Measurements from ENCODE around the gene SELENOI. TPM values are rescaled to one million over a fixed set of nuclear protein-coding genes. Genes with fewer than 3 reads are reported as not detected.
A peak's percentile ranks its signal among the peaks of the same experiment; 100 is the strongest.

The SELENOI gene
- total RNA-seq, 1 donor from 2014 or later: 51.9 TPM

GRCh38 chr2:26337298-26337697, 8.6 kb upstream of the SELENOI start:
- H3K4me3 Mint-ChIP-seq (ENCODE audit: unreplicated experiment): no peak overlapping the region
- Histone ChIP-seq H3K36me3 (ENCODE audit: insufficient read depth, low read length) (no peaks in the 10 kb centered on the region), H3K9me3 (ENCODE audit: insufficient read depth, low read depth, low read length) (no peaks in the 10 kb centered on the region), H3K79me2 (ENCODE audit: insufficient read depth, low read length) (no peaks in the 10 kb centered on the region), H3K27ac (ENCODE audit: low read depth, low read length) (no peak overlapping the region), H4K20me1 (ENCODE audit: insufficient read depth, low read length) (no peaks in the 10 kb centered on the region), H2AFZ (ENCODE audit: low read depth, low read length) (no peak overlapping the region), H3K9ac (ENCODE audit: low read length) (no peak overlapping the region), H3K4me2 (ENCODE audit: low read length) (no peak overlapping the region), H3K4me1 (ENCODE audit: insufficient read depth, low read length) (no peaks in the 10 kb centered on the region), H3K27me3 (ENCODE audit: insufficient read depth, low read length) (peaks cover 6% of the 10 kb centered on the region), H3K4me3 (ENCODE audit: insufficient read depth, low read depth, low read length) (no peak overlapping the region)
- no peaks in the 10 kb centered on the region for H3K36me3 Mint-ChIP-seq (ENCODE audit: low read depth, unreplicated experiment)
- FAIRE-seq (no peak), DNase-seq (ENCODE audit: low read depth) (no peak)
- no peak for TF ChIP-seq EZH2 (IDR thresholded peaks at IDR 0.05; ENCODE audit: insufficient read depth, low read length)
- TF ChIP-seq CTCF (IDR thresholded peaks at IDR 0.05; ENCODE audit: insufficient read depth, low read depth, low read length): no peak
- no peaks in the 10 kb centered on the region for H3K9me3 Mint-ChIP-seq (ENCODE audit: unreplicated experiment)
- peaks cover 13% of the 10 kb centered on the region for H3K4me1 Mint-ChIP-seq (ENCODE audit: low read depth, unreplicated experiment)
- H3K27me3 Mint-ChIP-seq (ENCODE audit: low read depth, unreplicated experiment): no peaks in the 10 kb centered on the region
- no peak overlapping the region for H3K27ac Mint-ChIP-seq (ENCODE audit: unreplicated experiment)

- Histone ChIP-seq H3K79me2 (ENCODE audit: insufficient read depth, low read length) (peaks cover 13% of the 10 kb centered on the region), H4K20me1 (ENCODE audit: insufficient read depth, low read length) (no peaks in the 10 kb centered on the region), H3K4me2 (ENCODE audit: low read length) (no peak overlapping the region), H3K4me1 (ENCODE audit: insufficient read depth, low read length) (peaks cover 8% of the 10 kb centered on the region), H3K4me3 (ENCODE audit: insufficient read depth, low read depth, low read length) (no peak overlapping the region), H3K9ac (ENCODE audit: low read length) (no peak overlapping the region), H3K9me3 (ENCODE audit: insufficient read depth, low read depth, low read length) (no peaks in the 10 kb centered on the region), H3K27me3 (ENCODE audit: insufficient read depth, low read length) (peaks cover 4% of the 10 kb centered on the region), H2AFZ (ENCODE audit: low read depth, low read length) (no peak overlapping the region), H3K27ac (ENCODE audit: low read depth, low read length) (no peak overlapping the region), H3K36me3 (ENCODE audit: insufficient read depth, low read length) (no peaks in the 10 kb centered on the region)
- Mint-ChIP-seq H3K27me3 (ENCODE audit: low read depth, unreplicated experiment) (no peaks in the 10 kb centered on the region), H3K4me1 (ENCODE audit: low read depth, unreplicated experiment) (peaks cover 16% of the 10 kb centered on the region), H3K27ac (ENCODE audit: unreplicated experiment) (no peak overlapping the region), H3K9me3 (ENCODE audit: unreplicated experiment) (no peaks in the 10 kb centered on the region), H3K4me3 (ENCODE audit: unreplicated experiment) (no peak overlapping the region), H3K36me3 (ENCODE audit: low read depth, unreplicated experiment) (no peaks in the 10 kb centered on the region)
- no peak for TF ChIP-seq EZH2 (IDR thresholded peaks at IDR 0.05; ENCODE audit: insufficient read depth, low read length)
- TF ChIP-seq CTCF (IDR thresholded peaks at IDR 0.05; ENCODE audit: insufficient read depth, low read depth, low read length): no peak
- DNase-seq (ENCODE audit: low read depth) (no peak), FAIRE-seq (no peak)
These were observed 5.1 kb upstream of the SELENOI start for GRCh38 chr2:26340831-26341230.

GRCh38 chr2:26344581-26345282, 1.2 kb upstream of the SELENOI start:
- peak overlapping the region; percentile 93 for H3K27ac ChIP-seq (ENCODE audit: low read depth, low read length)
- Mint-ChIP-seq H3K4me3 (ENCODE audit: unreplicated experiment) (peak overlapping the region; percentile 97), H3K27ac (ENCODE audit: unreplicated experiment) (peak overlapping the region; percentile 98), H3K36me3 (ENCODE audit: low read depth, unreplicated experiment) (no peaks in the 10 kb centered on the region), H3K4me1 (ENCODE audit: low read depth, unreplicated experiment) (peaks cover 20% of the 10 kb centered on the region), H3K9me3 (ENCODE audit: unreplicated experiment) (no peaks in the 10 kb centered on the region), H3K27me3 (ENCODE audit: low read depth, unreplicated experiment) (no peaks in the 10 kb centered on the region)
- H3K27me3 ChIP-seq (ENCODE audit: insufficient read depth, low read length): peaks cover 1% of the 10 kb centered on the region
- peaks cover 14% of the 10 kb centered on the region for H4K20me1 ChIP-seq (ENCODE audit: insufficient read depth, low read length)
- FAIRE-seq: no peak
- peak overlapping the region; percentile 89 for H3K4me2 ChIP-seq (ENCODE audit: low read length)
- TF ChIP-seq CTCF (IDR thresholded peaks at IDR 0.05; ENCODE audit: insufficient read depth, low read depth, low read length) (no peak), EZH2 (IDR thresholded peaks at IDR 0.05; ENCODE audit: insufficient read depth, low read length) (no peak)
- H3K4me3 ChIP-seq (ENCODE audit: insufficient read depth, low read depth, low read length): peak overlapping the region; percentile 90
- H3K36me3 ChIP-seq (ENCODE audit: insufficient read depth, low read length): no peaks in the 10 kb centered on the region
- peaks cover 49% of the 10 kb centered on the region for H3K79me2 ChIP-seq (ENCODE audit: insufficient read depth, low read length)
- no peaks in the 10 kb centered on the region for H3K9me3 ChIP-seq (ENCODE audit: insufficient read depth, low read depth, low read length)
- peak overlapping the region; percentile 75 for H2AFZ ChIP-seq (ENCODE audit: low read depth, low read length)
- peak; percentile 52 for DNase-seq (ENCODE audit: low read depth)
- peaks cover 15% of the 10 kb centered on the region for H3K4me1 ChIP-seq (ENCODE audit: insufficient read depth, low read length)
- peak overlapping the region; percentile 95 for H3K9ac ChIP-seq (ENCODE audit: low read length)
